Stimulated activated CD4-positive, alpha-beta T cell treated with anti-CD3 and anti-CD28 coated beads, Interleukin-12 subunit alpha, Interleukin-12 subunit beta, amount 100 ng/mL, for 4 hours (primary cell): ENCODE data around the gene ELF1.
"Not testable (repeated sequence)": the region's sequence is repeated elsewhere in the genome, so short reads cannot be mapped to it uniquely, and the experiment has no call there.

Source experiments
- DNase-seq: peaks from one replicate; pipeline ENCODE4 v3.0.0-alpha.2; 2020

ELF1 gene

GRCh38 chr13:41040584-41041334 is 21.6 kb upstream of the ELF1 start:
- no peak for DNase-seq

- DNase-seq, result no peak
These were observed 20.6 kb upstream of the ELF1 start for GRCh38 chr13:41039746-41040145.

GRCh38 chr13:41036557-41036956 is 17.4 kb upstream of the ELF1 start:
- not testable (repeated sequence) for DNase-seq

- no peak for DNase-seq
These were observed 15.8 kb upstream of the ELF1 start for GRCh38 chr13:41034881-41035280.

- DNase-seq, result no peak
These were observed 15.3 kb upstream of the ELF1 start for GRCh38 chr13:41034382-41034781.

GRCh38 chr13:41032691-41033376 is 13.7 kb upstream of the ELF1 start:
- no peak for DNase-seq

- DNase-seq, result no peak
These were observed 10.5 kb upstream of the ELF1 start for GRCh38 chr13:41029629-41030028.

- no peak for DNase-seq
These were observed 8.9 kb upstream of the ELF1 start for GRCh38 chr13:41028051-41028450.

GRCh38 chr13:41026788-41027187 is 7.7 kb upstream of the ELF1 start:
- no peak for DNase-seq

- no peak for DNase-seq
These were observed 6.4 kb upstream of the ELF1 start for GRCh38 chr13:41025518-41025917.

- no peak for DNase-seq
These were observed 647 bp upstream of the ELF1 start for GRCh38 chr13:41019578-41020347.

GRCh38 chr13:41018602-41018948 is 541 bp downstream of the ELF1 start:
- no peak for DNase-seq

GRCh38 chr13:41017817-41018601 is 1.1 kb downstream of the ELF1 start:
- no peak for DNase-seq

GRCh38 chr13:41017159-41017558 is 2.0 kb downstream of the ELF1 start:
- no peak for DNase-seq

- no peak for DNase-seq
These were observed 3.2 kb downstream of the ELF1 start for GRCh38 chr13:41015920-41016319.

GRCh38 chr13:41013835-41014234 is 5.3 kb downstream of the ELF1 start:
- no peak for DNase-seq

- no peak for DNase-seq
These were observed 6.6 kb downstream of the ELF1 start for GRCh38 chr13:41012536-41012935.

- DNase-seq, result no peak
These were observed 7.6 kb downstream of the ELF1 start for GRCh38 chr13:41011382-41011956.

- DNase-seq, result no peak
These were observed 10.7 kb downstream of the ELF1 start for GRCh38 chr13:41008349-41008980.

- no peak for DNase-seq
These were observed 11.4 kb downstream of the ELF1 start for GRCh38 chr13:41007744-41008128.

- DNase-seq, result no peak
These were observed 12.0 kb downstream of the ELF1 start for GRCh38 chr13:41006978-41007743.
